Muscle layer of colon (tissue), 2 donors: ENCODE results near the gene SLC39A8.
"Not testable (repeated sequence)": the region's sequence is repeated elsewhere in the genome, so short reads cannot be mapped to it uniquely, and the experiment has no call there.

Experiments
- H3K27ac ChIP-seq: one replicate; pipeline ENCODE4 v1.7.0; 2013; ENCODE audit warnings: low read depth, mild to moderate bottlenecking, low read length, moderate library complexity
- H3K27me3 ChIP-seq, 2 donors: one replicate each; pipeline ENCODE4 v1.7.0; 2013; ENCODE audit warnings: low read length in 2 of 2, mild to moderate bottlenecking in 2 of 2; ENCODE audit not compliant: insufficient read depth in 2 of 2, control insufficient read depth in 1 of 2
- H3K36me3 ChIP-seq: one replicate; pipeline ENCODE4 v1.7.0; 2013; ENCODE audit warnings: mild to moderate bottlenecking, low read length; ENCODE audit not compliant: insufficient read depth
- H3K4me1 ChIP-seq: one replicate; pipeline ENCODE4 v1.7.0; 2013; ENCODE audit warnings: mild to moderate bottlenecking, low read length; ENCODE audit not compliant: insufficient read depth
- H3K4me3 ChIP-seq, 2 donors: one replicate each; pipeline ENCODE4 v1.7.0; 2013; ENCODE audit warnings: low read length in 2 of 2, low read depth in 1 of 2, mild to moderate bottlenecking in 1 of 2, moderate library complexity in 1 of 2
- H3K9ac ChIP-seq: one replicate; pipeline ENCODE4 v1.7.0; 2013; ENCODE audit warnings: low read length
- H3K9me3 ChIP-seq: one replicate; pipeline ENCODE4 v1.7.0; 2013; ENCODE audit warnings: mild to moderate bottlenecking, low read length
- donor health status: abdominal sarcoma.
- donor health status: Adenocarcinoma of cecum.

Gene SLC39A8

GRCh38 chr4:102295153-102295862 is 50.0 kb downstream of the SLC39A8 start:
- Histone ChIP-seq H3K4me3 (no peak overlapping the region), H3K27ac (no peak overlapping the region)

GRCh38 chr4:102288497-102288896 is 56.8 kb downstream of the SLC39A8 start:
- H3K9ac ChIP-seq = no peak overlapping the region
- no peak overlapping the region for H3K27ac ChIP-seq
- no peaks in the 10 kb centered on the region for H3K36me3 ChIP-seq
- H3K27me3 ChIP-seq = no peaks in the 10 kb centered on the region
- H3K4me1 ChIP-seq = no peaks in the 10 kb centered on the region
- H3K4me3 ChIP-seq = no peak overlapping the region
- H3K9me3 ChIP-seq = no peaks in the 10 kb centered on the region

More at GRCh38 chr4:102295153-102295862, 50.0 kb downstream of the SLC39A8 start:
- Histone ChIP-seq H3K27me3 (no peaks in the 10 kb centered on the region), H3K4me1 (no peaks in the 10 kb centered on the region), H3K9ac (no peak overlapping the region), H3K36me3 (no peaks in the 10 kb centered on the region), H3K9me3 (no peaks in the 10 kb centered on the region)

- H3K9me3 ChIP-seq = no peaks in the 10 kb centered on the region
- no peaks in the 10 kb centered on the region for H3K4me1 ChIP-seq
- H3K27ac ChIP-seq = no peak overlapping the region
- no peaks in the 10 kb centered on the region for H3K36me3 ChIP-seq
- no peaks in the 10 kb centered on the region for H3K27me3 ChIP-seq
- H3K9ac ChIP-seq = no peak overlapping the region
- H3K4me3 ChIP-seq = no peak overlapping the region
Measured at GRCh38 chr4:102285831-102286230, 59.5 kb downstream of the SLC39A8 start.

GRCh38 chr4:102281171-102281839 is 64.0 kb downstream of the SLC39A8 start:
- Histone ChIP-seq H3K4me1 (no peaks in the 10 kb centered on the region), H3K9me3 (no peaks in the 10 kb centered on the region), H3K27me3 (no peaks in the 10 kb centered on the region), H3K36me3 (no peaks in the 10 kb centered on the region), H3K4me3 (no peak overlapping the region), H3K27ac (no peak overlapping the region), H3K9ac (no peak overlapping the region)

GRCh38 chr4:102273317-102273716 is 72.0 kb downstream of the SLC39A8 start:
- not testable (repeated sequence) for H3K4me1 ChIP-seq, H3K27ac ChIP-seq, H3K9me3 ChIP-seq, H3K36me3 ChIP-seq, H3K4me3 ChIP-seq, H3K27me3 ChIP-seq, H3K9ac ChIP-seq

- no peaks in the 10 kb centered on the region for H3K27me3 ChIP-seq
- H3K27ac ChIP-seq = no peak overlapping the region
Measured at GRCh38 chr4:102272318-102272717, 73.0 kb downstream of the SLC39A8 start.

GRCh38 chr4:102268355-102268754 is 76.9 kb downstream of the SLC39A8 start:
- H3K9ac ChIP-seq = no peak overlapping the region
- no peaks in the 10 kb centered on the region for H3K9me3 ChIP-seq
- H3K4me3 ChIP-seq = no peak overlapping the region
- H3K36me3 ChIP-seq = no peaks in the 10 kb centered on the region
- H3K27me3 ChIP-seq = no peaks in the 10 kb centered on the region
- no peak overlapping the region for H3K27ac ChIP-seq
- H3K4me1 ChIP-seq = no peaks in the 10 kb centered on the region

More at GRCh38 chr4:102272318-102272717, 73.0 kb downstream of the SLC39A8 start:
- no peaks in the 10 kb centered on the region for H3K36me3 ChIP-seq
- no peaks in the 10 kb centered on the region for H3K4me1 ChIP-seq
- H3K9ac ChIP-seq = no peak overlapping the region
- no peaks in the 10 kb centered on the region for H3K9me3 ChIP-seq
- H3K4me3 ChIP-seq = no peak overlapping the region

- H3K36me3 ChIP-seq = no peaks in the 10 kb centered on the region
- no peak overlapping the region for H3K27ac ChIP-seq
- H3K4me1 ChIP-seq = no peaks in the 10 kb centered on the region
Measured at GRCh38 chr4:102263024-102263787, 82.1 kb downstream of the SLC39A8 start.

GRCh38 chr4:102259702-102260101 is 85.6 kb downstream of the SLC39A8 start:
- H3K27ac ChIP-seq = no peak overlapping the region
- H3K4me3 ChIP-seq = no peak overlapping the region
- H3K9ac ChIP-seq = no peak overlapping the region
- no peaks in the 10 kb centered on the region for H3K9me3 ChIP-seq
- H3K27me3 ChIP-seq = no peaks in the 10 kb centered on the region
- no peaks in the 10 kb centered on the region for H3K4me1 ChIP-seq
- H3K36me3 ChIP-seq = no peaks in the 10 kb centered on the region

More at GRCh38 chr4:102263024-102263787, 82.1 kb downstream of the SLC39A8 start:
- no peaks in the 10 kb centered on the region for H3K9me3 ChIP-seq
- no peak overlapping the region for H3K9ac ChIP-seq
- H3K4me3 ChIP-seq = no peak overlapping the region
- no peaks in the 10 kb centered on the region for H3K27me3 ChIP-seq

- H3K4me1 ChIP-seq = no peaks in the 10 kb centered on the region
- H3K9me3 ChIP-seq = no peaks in the 10 kb centered on the region
- no peaks in the 10 kb centered on the region for H3K36me3 ChIP-seq
- no peaks in the 10 kb centered on the region for H3K27me3 ChIP-seq
- no peak overlapping the region for H3K27ac ChIP-seq
- no peak overlapping the region for H3K9ac ChIP-seq
- H3K4me3 ChIP-seq = no peak overlapping the region
Measured at GRCh38 chr4:102259081-102259480, 86.2 kb downstream of the SLC39A8 start.

GRCh38 chr4:102256321-102256720 is 89.0 kb downstream of the SLC39A8 start:
- Histone ChIP-seq H3K36me3 (no peaks in the 10 kb centered on the region), H3K9me3 (no peaks in the 10 kb centered on the region), H3K4me1 (no peaks in the 10 kb centered on the region), H3K9ac (no peak overlapping the region), H3K4me3 (no peak overlapping the region), H3K27ac (no peak overlapping the region), H3K27me3 (no peaks in the 10 kb centered on the region)
